Measurements from ENCODE around the gene KHSRP.
A peak's percentile ranks its signal among the peaks of the same experiment; 100 is the strongest.

Gene KHSRP

DNA sequence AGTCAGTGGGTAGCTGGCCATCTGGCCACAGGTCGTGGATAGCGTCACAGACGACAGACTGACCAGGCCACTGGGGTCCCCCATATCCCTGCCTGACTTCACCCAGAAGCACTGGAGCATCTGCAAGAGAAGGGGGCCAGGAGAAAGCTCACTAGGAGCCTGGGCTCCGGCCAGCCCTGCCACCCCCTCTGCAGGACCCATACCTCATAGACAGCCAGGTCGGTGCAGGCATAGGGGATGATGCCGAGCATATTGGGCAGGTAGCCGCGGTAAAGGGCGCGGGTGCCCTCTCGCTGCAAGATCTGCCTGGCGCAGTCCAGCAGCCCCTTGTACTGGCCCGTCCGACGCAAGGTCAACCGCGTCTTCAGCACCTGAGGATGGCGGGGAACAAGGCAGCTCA, 2.5 kb upstream of the KHSRP start:
- Histone ChIP-seq H3K27me3 (ENCODE audit: insufficient read depth, low read length, poor library complexity, severe bottlenecking) (no peaks in the 10 kb centered on the region), H3F3A (ENCODE audit: low read depth) (no peaks in the 10 kb centered on the region), H2AFZ (ENCODE audit: low read length) (no peak overlapping the region), H3K9me2 (replicated peaks; ENCODE audit: low read depth, low read length) (no peaks in the 10 kb centered on the region), H3K4me2 (ENCODE audit: low read depth, low read length, poor library complexity, severe bottlenecking) (no peak overlapping the region), H4K20me1 (ENCODE audit: insufficient read depth, low read length, poor library complexity, severe bottlenecking) (peaks cover 20% of the 10 kb centered on the region), H3K4me3 (ENCODE audit: low read length, poor library complexity, severe bottlenecking) (no peak overlapping the region), H3K79me2 (ENCODE audit: insufficient read depth, low read length) (peaks cover 25% of the 10 kb centered on the region), H3K36me3 (ENCODE audit: insufficient read depth, low read length) (no peaks in the 10 kb centered on the region), H3K4me1 (ENCODE audit: insufficient read depth, low read length, poor library complexity, severe bottlenecking) (peaks cover 24% of the 10 kb centered on the region), H3K9ac (ENCODE audit: low read depth, low read length, poor library complexity, severe bottlenecking) (no peak overlapping the region), H3K9me3 (ENCODE audit: insufficient read depth, low read depth, low read length) (no peaks in the 10 kb centered on the region)
- TF ChIP-seq, protein P1, sequence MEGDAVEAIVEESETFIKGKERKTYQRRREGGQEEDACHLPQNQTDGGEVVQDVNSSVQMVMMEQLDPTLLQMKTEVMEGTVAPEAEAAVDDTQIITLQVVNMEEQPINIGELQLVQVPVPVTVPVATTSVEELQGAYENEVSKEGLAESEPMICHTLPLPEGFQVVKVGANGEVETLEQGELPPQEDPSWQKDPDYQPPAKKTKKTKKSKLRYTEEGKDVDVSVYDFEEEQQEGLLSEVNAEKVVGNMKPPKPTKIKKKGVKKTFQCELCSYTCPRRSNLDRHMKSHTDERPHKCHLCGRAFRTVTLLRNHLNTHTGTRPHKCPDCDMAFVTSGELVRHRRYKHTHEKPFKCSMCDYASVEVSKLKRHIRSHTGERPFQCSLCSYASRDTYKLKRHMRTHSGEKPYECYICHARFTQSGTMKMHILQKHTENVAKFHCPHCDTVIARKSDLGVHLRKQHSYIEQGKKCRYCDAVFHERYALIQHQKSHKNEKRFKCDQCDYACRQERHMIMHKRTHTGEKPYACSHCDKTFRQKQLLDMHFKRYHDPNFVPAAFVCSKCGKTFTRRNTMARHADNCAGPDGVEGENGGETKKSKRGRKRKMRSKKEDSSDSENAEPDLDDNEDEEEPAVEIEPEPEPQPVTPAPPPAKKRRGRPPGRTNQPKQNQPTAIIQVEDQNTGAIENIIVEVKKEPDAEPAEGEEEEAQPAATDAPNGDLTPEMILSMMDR (conservative IDR thresholded peaks at IDR 0.05; ENCODE audit: low read length), result no peak
- TF ChIP-seq EZH2phosphoT487 (IDR thresholded peaks at IDR 0.05; ENCODE audit: borderline replicate concordance), result no peak

DNA sequence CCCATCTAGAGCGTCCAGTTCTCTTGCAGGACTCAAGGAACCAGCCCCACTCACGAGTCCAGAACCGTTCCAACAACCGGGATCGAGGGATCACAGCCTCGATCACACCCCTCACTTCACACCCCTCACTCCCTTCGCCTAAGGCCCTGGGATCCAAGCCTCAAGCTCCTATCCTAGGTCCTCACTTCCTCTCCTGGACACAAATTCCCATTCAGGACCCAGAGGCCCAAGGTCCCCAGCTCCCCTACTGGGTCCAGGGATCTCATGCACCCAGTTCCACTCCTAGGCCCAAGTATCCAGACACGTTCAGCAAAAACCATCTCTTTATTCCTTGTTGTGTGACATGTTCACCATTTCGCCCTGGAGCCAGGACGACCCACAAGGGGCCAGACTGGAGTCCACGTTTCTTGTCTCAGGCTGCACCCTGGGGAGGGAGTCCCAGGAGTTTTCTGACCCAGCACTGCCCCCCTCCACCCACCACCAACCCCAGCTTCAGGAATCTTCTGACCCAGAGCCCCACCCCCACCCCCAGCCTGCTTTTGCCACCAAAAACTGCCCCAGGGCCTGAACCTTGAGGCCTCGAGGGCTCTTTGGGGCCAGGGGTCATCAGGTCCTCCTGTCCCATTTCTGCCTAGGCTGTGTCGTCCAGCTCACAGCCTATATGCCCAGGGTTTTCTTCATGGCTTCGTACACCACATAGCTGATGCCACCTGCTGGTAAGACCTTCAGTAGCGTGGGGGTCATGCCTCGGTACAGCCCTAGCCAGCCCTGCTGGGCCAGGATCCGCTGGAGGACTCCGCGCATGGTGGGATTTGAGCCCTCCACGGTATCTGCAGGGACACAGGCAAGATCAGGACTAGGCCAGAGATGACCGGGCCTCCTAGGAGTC, 1.4 kb upstream of the KHSRP start:
- no peaks in the 10 kb centered on the region for H3K9me3 ChIP-seq (ENCODE audit: insufficient read depth, low read depth, low read length)
- H3K4me2 ChIP-seq (ENCODE audit: low read depth, low read length, poor library complexity, severe bottlenecking), result peak overlapping the region; percentile 76
- H2AFZ ChIP-seq (ENCODE audit: low read length), result peak overlapping the region; percentile 78
- H4K20me1 ChIP-seq (ENCODE audit: insufficient read depth, low read length, poor library complexity, severe bottlenecking), result peaks cover 31% of the 10 kb centered on the region
- H3K4me1 ChIP-seq (ENCODE audit: insufficient read depth, low read length, poor library complexity, severe bottlenecking), result peaks cover 30% of the 10 kb centered on the region
- peaks cover 36% of the 10 kb centered on the region for H3K79me2 ChIP-seq (ENCODE audit: insufficient read depth, low read length)
- H3K27me3 ChIP-seq (ENCODE audit: insufficient read depth, low read length, poor library complexity, severe bottlenecking), result no peaks in the 10 kb centered on the region
- no peaks in the 10 kb centered on the region for H3F3A ChIP-seq (ENCODE audit: low read depth)
- no peaks in the 10 kb centered on the region for H3K9me2 ChIP-seq (replicated peaks; ENCODE audit: low read depth, low read length)
- peaks cover 6% of the 10 kb centered on the region; the same call in 1 of the 2 replicates for H3K36me3 ChIP-seq (ENCODE audit: insufficient read depth, low read length)
- no peak for TF ChIP-seq EZH2phosphoT487 (IDR thresholded peaks at IDR 0.05; ENCODE audit: borderline replicate concordance)
- TF ChIP-seq, protein P1 (conservative IDR thresholded peaks at IDR 0.05; ENCODE audit: low read length), result peak; percentile 73
- peak overlapping the region; percentile 76 for H3K9ac ChIP-seq (ENCODE audit: low read depth, low read length, poor library complexity, severe bottlenecking)
- H3K4me3 ChIP-seq (ENCODE audit: low read length, poor library complexity, severe bottlenecking), result peak overlapping the region; percentile 63

DNA sequence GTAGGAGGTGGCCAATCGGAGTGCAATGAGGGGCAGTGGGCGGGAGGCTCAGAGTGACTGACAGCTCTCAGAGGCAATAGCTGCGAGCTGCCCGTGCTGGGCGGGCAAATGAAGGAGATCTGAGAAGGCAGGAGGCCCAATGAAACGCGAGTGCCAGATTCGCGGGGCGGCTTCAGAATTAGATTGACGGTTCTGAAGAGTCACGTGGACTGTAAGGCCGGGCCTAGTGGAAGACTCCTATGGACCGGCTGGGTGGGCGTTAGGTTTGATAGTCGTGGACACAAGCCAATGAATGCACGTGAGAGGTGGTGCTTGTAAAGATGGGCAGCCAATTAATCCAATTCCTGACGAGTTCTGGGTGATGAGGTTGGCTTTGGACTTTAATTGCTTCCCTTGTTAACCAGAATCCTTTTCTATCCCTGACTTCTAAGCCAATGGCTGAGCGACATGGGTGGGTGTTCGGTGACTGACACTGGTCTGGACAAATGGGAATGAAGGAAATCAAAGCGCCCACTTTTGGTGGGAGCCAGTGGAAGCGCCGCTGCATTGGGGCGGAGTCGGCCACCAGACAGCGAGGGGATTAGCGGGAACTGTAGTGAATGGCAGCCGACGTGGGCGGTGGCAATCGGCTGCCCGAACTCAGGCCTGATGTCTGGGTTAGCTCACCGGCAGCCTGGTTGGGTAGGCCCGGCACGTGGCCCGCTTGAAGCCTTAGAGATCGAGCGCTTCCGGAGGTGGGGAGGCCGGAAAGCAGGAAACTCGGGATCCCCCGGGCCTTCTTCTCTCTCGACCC, 524 bp upstream of the KHSRP start:
- H3K27me3 ChIP-seq (ENCODE audit: insufficient read depth, low read length, poor library complexity, severe bottlenecking), result no peaks in the 10 kb centered on the region
- peaks cover 30% of the 10 kb centered on the region for H3K4me1 ChIP-seq (ENCODE audit: insufficient read depth, low read length, poor library complexity, severe bottlenecking)
- H3K79me2 ChIP-seq (ENCODE audit: insufficient read depth, low read length), result peaks cover 44% of the 10 kb centered on the region
- H3K4me3 ChIP-seq (ENCODE audit: low read length, poor library complexity, severe bottlenecking), result peak overlapping the region; percentile 63
- H2AFZ ChIP-seq (ENCODE audit: low read length), result peak overlapping the region; percentile 78
- no peaks in the 10 kb centered on the region for H3F3A ChIP-seq (ENCODE audit: low read depth)
- peak overlapping the region; percentile 76 for H3K4me2 ChIP-seq (ENCODE audit: low read depth, low read length, poor library complexity, severe bottlenecking)
- TF ChIP-seq, protein P1 (conservative IDR thresholded peaks at IDR 0.05; ENCODE audit: low read length), result no peak
- no peak for TF ChIP-seq EZH2phosphoT487 (IDR thresholded peaks at IDR 0.05; ENCODE audit: borderline replicate concordance)
- H3K9ac ChIP-seq (ENCODE audit: low read depth, low read length, poor library complexity, severe bottlenecking), result peak overlapping the region; percentile 76
- H3K9me2 ChIP-seq (replicated peaks; ENCODE audit: low read depth, low read length), result no peaks in the 10 kb centered on the region
- peaks cover 14% of the 10 kb centered on the region; the same call in 1 of the 2 replicates for H3K36me3 ChIP-seq (ENCODE audit: insufficient read depth, low read length)
- no peaks in the 10 kb centered on the region for H3K9me3 ChIP-seq (ENCODE audit: insufficient read depth, low read depth, low read length)
- peaks cover 40% of the 10 kb centered on the region for H4K20me1 ChIP-seq (ENCODE audit: insufficient read depth, low read length, poor library complexity, severe bottlenecking)
